Islet precursor cell (in vitro differentiated cells): ENCODE results near the gene GTPBP6.
"Not testable (repeated sequence)": the region's sequence is repeated elsewhere in the genome, so short reads cannot be mapped to it uniquely, and the experiment has no call there.

Experiments used
- DNase-seq: peaks from one replicate; pipeline ENCODE4 v3.0.0-alpha.2; 2018

The GTPBP6 gene

DNA sequence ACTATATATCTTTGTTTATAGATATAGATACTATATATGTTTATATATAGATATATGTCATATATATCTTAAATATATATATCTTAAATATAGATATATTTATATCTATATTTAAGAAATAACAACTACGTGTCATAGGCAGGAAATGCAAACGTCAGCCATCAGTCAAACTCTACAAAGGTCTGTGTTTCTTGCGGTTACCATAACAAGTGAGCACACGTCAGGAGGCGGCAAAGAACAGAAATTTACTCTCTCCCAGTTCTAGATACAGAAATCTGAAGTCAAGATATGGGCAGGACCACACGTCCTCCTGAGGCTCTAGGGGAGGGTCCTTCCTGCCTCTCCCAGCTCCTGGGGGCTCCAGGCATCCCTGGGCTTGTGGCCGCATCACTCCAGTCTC lies 30.9 kb downstream of the GTPBP6 start:
- no peak for DNase-seq

DNA sequence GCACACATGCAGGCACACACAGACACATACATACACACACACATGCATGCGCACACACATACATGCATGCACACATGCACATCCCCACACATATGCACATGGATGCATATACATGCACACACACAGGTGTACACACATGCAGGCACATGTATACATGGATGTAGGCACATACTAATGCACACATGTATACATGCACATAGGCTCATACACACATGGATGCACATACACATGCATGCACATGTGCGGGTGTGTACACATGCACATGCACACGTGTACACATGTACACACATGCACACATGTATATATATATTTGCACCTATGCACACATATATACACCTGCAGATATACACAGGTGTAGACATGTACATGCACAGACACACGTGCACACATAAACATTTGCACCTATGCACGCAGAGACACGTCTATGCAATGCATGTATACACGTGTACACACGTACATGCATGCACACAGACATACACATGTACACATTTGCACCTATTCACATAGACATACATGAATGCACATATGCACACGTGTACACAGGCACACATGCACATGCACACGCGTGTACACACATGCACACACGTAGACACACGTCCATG lies 33.4 kb downstream of the GTPBP6 start:
- DNase-seq, result no peak

GRCh38 chrX:283115-283845 lies 35.3 kb downstream of the GTPBP6 start:
- peak; percentile 96 for DNase-seq

- DNase-seq, result not testable (repeated sequence)
These were observed 36.5 kb downstream of the GTPBP6 start for GRCh38 chrX:282000-282681.

DNA sequence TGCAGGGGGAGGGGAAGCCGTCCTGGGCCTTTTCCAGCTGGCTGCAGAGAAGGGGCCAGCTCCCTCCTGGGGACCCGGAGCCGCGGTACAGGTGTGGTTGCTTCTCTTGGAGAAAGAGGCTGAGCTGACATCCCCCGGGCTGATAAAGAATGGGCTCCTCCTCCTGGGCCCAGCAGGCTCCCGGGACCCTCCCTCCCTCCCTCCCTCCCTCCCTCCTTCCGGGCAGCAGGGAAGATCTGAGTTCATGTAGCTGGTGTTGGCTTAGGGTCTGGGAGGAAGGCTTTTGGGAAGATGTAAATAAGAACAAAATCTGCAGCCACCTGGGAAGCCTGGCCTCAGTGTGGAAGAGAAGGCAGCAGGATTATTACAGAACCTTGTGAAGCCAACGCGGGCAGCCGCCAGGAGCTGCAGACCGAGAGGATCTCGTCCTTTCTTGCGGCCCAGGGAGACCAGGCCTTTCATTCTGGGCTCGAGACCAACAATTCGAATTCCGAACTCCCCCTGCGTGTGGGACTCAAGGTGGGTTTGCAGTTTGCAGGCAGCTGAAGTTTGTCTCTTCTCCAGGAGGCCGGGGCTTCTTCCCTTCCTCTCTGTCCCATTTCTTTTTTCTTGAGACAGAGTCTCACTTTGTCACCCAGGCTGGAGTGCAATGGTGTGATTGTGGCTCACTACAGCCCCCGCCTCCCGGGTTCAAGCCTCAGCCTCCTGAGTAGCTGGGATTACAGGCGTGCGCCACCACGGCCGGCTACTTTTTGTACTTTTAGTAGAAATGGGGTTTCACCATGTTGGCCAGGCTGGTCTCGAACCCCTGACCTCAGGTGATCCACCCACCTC lies 37.2 kb downstream of the GTPBP6 start, which contains the start of gene PLCXD1:
TSS of gene PLCXD1 (plus strand) at position 216 of the 834 bp plus-strand sequence. CDS start 2,807 bp downstream, outside the sequence.
- peak; percentile 96 for DNase-seq

DNA sequence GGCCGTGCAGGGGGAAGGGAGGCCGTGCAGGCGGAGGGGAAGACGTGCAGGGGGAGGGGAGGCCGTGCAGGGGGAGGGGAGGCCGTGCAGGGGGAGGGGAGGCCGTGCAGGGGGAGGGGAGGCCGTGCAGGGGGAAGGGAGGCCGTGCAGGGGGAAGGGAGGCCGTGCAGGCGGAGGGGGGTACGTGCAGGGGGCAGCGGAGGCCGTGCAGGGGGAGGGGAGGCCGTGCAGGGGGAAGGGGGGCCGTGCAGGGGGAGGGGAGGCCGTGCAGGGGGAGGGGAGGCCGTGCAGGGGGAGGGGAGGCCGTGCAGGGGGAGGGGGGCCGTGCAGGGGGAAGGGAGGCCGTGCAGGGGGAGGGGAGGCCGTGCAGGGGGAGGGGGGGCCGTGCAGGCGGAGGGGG lies 37.9 kb downstream of the GTPBP6 start:
- not testable (repeated sequence) for DNase-seq

DNA sequence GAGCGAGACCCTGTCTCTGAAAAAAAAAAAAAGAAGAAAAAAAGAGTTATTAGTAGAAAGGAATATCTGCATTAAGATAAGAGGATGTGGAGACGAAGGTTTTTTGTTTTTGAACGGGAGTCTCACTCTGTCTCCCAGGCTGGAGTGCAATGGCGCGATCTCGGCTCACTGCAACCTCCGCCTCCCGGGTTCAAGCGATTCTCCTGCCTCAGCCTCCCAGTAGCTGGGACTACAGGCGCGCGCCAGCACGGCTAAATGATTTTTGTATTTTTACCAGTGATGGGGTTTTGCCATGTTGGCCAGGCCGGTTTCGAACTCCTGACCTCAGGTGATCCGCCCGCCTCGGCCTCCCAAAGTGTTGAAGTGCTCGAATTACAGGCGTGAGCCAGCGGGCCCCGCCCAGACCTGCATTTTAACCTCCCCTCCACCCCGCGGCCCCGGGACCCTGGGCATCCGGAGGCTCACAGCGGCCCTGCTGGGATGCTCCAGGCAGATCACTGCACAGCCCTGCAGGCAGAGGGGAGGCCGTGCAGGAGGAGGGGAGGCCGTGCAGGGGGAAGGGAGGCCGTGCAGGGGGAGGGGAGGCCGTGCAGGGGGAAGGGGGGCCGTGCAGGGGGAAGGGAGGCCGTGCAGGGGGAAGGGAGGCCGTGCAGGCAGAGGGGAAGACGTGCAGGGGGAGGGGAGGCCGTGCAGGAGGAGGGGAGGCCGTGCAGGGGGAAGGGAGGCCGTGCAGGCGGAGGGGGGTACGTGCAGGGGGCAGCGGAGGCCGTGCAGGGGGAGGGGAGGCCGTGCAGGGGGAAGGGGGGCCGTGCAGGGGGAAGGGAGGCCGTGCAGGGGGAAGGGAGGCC lies 38.6 kb downstream of the GTPBP6 start:
- not testable (repeated sequence) for DNase-seq

DNA sequence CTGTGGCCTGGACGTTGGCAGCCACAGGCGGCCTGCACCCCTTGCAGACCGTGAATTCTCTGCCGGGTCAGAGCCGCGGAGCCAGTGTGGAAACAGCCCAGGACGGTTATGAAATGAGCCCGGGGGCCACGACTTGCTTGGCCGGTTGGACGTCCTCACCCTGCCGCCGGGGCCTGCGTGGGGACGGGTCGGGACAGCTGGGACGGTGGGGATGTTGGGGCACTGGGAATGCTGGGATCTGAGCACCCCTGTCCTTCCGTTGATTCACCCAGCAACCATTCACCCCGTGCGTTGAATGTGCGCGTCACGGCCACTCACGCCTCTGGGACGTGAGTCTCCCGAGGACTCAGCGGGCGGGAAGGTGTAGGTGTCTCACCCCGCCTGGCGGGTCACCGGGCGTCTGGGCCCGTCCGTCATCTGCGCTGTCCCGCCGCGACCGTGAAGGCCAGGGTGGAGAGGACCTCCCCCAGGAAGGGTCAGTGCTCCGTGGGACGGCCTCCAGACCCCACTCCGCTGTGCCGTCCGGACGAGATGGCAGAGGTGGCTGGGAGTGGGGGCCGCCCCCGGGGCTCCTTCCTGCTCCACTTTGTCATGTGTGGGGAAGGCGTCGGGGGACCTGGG lies 41.9 kb downstream of the GTPBP6 start:
- DNase-seq, result peak; percentile 73

- peak; percentile 93 for DNase-seq
These were observed 42.5 kb downstream of the GTPBP6 start for GRCh38 chrX:275967-276580.

DNA sequence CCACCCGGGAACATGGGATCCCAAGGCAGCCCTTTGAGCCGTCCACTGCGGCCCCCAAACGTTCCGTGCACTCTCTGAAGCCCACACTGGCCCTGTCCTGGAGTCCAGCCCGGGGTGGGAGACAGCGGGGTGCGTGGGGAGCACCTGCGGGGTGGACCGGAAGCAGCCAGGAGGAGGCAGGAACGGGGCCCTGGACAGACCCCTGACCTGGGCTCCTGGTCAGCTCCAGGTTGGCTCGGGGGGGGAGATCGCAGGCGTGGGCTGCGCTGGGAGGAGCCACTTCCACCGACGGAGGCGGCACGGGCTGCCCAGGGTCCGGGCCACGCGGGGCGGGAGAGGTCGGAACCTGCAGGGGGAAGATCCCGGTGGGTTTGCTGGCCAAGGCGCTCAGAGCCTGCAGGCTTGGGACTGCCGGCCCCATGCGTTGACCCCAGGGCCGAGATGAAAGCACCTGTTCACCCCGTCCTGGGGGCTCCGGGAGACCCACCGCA lies 43.1 kb downstream of the GTPBP6 start:
- DNase-seq, result peak; percentile 65

DNA sequence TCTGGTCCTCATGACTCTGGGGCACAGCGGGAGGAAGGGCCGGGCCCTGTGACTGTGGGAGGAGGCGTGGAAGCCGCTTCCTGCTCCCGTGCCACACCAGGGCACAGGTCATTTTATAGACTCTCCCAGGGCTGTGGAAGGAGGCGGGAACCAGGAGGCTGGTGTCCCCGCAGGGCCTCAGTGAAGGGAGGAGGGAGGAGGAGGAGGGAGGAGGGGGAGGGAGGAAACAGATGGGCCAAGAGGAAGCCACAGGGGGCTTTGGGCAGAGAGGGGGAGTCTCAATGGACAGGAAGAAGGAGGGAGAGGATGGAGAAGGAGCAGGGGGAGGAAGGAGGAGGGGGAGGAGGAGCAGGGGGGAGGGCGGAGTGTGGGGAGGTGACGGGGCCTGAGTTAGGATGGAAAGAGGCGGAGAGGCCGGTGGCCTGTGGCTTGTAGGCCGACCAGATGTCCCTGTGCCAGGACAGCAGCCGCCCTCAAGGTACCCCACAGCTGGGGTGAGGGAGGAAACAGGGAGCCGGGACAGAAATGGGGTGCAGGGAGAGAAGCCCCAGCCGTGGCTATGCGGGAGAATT lies 43.6 kb downstream of the GTPBP6 start:
- DNase-seq, result peak; percentile 68

DNA sequence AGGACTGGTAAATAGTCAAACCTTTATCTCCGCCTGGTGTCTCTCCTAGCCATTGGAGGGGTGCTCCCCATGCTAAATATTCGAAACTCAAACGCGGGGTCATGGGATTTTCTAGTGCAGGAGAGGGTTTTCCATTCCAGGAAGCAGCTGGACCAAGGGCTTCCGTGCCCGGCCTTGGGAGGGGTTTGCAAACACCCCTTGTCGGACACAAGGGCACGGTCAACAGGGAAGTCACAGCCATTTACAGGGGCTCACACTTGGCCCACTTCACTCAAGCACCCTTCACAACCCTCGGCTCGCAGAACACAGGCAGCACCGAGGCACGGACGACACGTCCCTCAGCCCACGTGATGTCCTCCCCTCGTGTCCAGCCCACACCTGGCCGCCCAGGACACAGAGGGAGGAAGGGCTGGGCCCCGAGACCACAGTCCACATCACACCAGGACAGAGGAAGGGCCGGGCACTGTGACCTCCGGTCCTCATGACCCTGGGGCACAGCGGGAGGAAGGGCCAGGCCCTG lies 47.7 kb downstream of the GTPBP6 start:
- no peak for DNase-seq

- no peak for DNase-seq
These were observed 50.8 kb downstream of the GTPBP6 start for GRCh38 chrX:267771-268261.

DNA sequence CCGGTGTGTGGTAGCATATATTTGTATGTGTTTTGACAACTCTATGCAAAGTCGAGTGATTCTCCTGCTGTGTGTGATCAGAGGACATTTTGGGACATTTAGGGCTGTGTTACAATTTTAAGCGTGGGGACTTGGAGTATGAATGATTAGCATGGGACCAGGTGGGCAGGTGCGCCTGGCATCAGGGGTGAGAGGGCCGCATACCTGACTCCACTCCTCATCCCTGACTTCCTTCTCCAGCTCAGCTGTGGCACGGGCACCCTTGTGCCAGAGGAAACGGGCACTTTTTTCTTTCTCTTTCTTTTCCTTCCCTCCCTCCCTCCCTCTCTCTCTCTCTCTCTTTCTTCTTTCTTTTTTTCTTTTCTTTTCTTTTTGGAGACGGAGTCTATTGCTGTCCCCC lies 53.1 kb downstream of the GTPBP6 start:
- DNase-seq, result no peak

GRCh38 chrX:264634-265455 lies 53.8 kb downstream of the GTPBP6 start:
- no peak for DNase-seq

DNA sequence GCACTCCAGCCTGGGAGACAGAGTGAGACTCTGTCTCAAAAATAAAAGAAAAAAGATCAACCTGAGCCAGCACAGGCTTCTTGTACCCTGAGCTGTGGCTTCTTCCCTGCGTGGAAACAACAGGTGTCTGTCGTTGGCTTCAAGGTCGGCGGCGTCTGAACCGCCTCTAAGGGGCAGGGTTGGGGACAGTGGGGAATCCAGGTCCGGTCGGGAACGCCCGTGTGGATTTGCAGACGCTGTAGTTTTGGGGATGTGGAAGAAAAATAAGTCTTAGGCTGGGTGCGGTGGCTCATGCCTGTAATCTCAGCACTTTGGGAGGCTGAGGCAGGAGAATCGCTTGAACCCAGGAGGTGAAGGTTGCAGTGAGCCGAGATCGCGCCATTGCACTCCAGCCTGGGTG lies 54.6 kb downstream of the GTPBP6 start:
- not testable (repeated sequence) for DNase-seq

- no peak for DNase-seq
These were observed 56.2 kb downstream of the GTPBP6 start for GRCh38 chrX:262381-262909.

DNA sequence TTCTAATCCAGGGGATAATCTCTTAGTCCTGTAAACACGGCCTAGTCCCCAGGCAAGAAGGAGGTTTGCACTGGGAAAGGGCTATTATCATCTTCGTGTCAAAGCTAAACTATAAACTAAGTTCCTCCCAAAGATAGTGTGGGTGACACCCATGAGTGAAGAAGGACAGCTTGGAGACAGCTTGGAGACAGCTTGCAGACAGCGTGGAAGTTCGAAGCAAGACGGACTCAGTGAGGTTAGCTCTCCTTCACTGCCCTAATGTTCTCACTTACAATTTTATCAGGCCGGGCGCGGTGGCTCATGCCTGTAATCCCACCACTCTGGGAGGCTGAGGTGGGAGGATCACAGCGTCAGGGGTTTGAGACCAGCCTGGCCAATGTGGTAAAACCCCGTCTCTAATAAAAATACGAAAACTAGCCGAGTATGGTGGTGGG lies 56.7 kb downstream of the GTPBP6 start:
- no peak for DNase-seq
